Omental fat pad (tissue), 4 donors: Measurements from ENCODE around the gene NSMCE1. TPM values are rescaled to one million over a fixed set of nuclear protein-coding genes. Genes with fewer than 3 reads are reported as not detected.

Experiments used
- ATAC-seq: fragments of 150-250 bp; one replicate; pipeline ENCODE4 v1.9.1; 2016; ENCODE audit warnings: mild to moderate bottlenecking, moderate library complexity; ENCODE audit not compliant: low FRiP score
- DNase-seq: peaks from one replicate; pipeline ENCODE4 v3.0.0-alpha.2; 2019; ENCODE audit warnings: low spot score
- CTCF ChIP-seq, 3 donors: fragments of 450-650 bp; IDR thresholded peaks; one replicate each; pipeline ENCODE4 v1.5.1; 2016 to 2017; ENCODE audit warnings: antibody characterized with exemption in 3 of 3, mild to moderate bottlenecking in 3 of 3, moderate library complexity in 2 of 3
- total RNA-seq, 4 donors: library from RNA; depleted of rRNA; stranded (reverse); fragments of >200 nt; gene quantifications; one replicate each; pipeline ENCODE4 v1.1.0, GENCODE V29; 2016

NSMCE1 gene
- total RNA-seq, 4 donors from 2014 or later, result 30.3 to 53.0 (median 43.9) TPM

- ATAC-seq (no peak), DNase-seq (no peak)
- TF ChIP-seq CTCF (IDR thresholded peaks at IDR 0.05), result no peak
Observed at GRCh38 chr16:27302126-27302525, 33.6 kb upstream of the NSMCE1 start.

GRCh38 chr16:27301236-27301861, 32.8 kb upstream of the NSMCE1 start:
- TF ChIP-seq CTCF (IDR thresholded peaks at IDR 0.05), result no peak
- ATAC-seq, result no peak
- no peak for DNase-seq

GRCh38 chr16:27298132-27298531, 29.6 kb upstream of the NSMCE1 start:
- ATAC-seq (no peak), DNase-seq (no peak)
- no peak for TF ChIP-seq CTCF (IDR thresholded peaks at IDR 0.05)

- ATAC-seq (no peak), DNase-seq (no peak)
- TF ChIP-seq CTCF (IDR thresholded peaks at IDR 0.05), result no peak
Observed at GRCh38 chr16:27293343-27293742, 24.8 kb upstream of the NSMCE1 start.

GRCh38 chr16:27291722-27292240, 23.2 kb upstream of the NSMCE1 start:
- DNase-seq (no peak), ATAC-seq (no peak)
- TF ChIP-seq CTCF (IDR thresholded peaks at IDR 0.05), result no peak

- ATAC-seq (no peak), DNase-seq (no peak)
- TF ChIP-seq CTCF (IDR thresholded peaks at IDR 0.05), result no peak
Observed at GRCh38 chr16:27291106-27291505, 22.5 kb upstream of the NSMCE1 start.

GRCh38 chr16:27290562-27290961, 22.0 kb upstream of the NSMCE1 start:
- no peak for TF ChIP-seq CTCF (IDR thresholded peaks at IDR 0.05)
- DNase-seq (no peak), ATAC-seq (no peak)
